Measurements from ENCODE around the gene LSM3.

Gene LSM3

DNA sequence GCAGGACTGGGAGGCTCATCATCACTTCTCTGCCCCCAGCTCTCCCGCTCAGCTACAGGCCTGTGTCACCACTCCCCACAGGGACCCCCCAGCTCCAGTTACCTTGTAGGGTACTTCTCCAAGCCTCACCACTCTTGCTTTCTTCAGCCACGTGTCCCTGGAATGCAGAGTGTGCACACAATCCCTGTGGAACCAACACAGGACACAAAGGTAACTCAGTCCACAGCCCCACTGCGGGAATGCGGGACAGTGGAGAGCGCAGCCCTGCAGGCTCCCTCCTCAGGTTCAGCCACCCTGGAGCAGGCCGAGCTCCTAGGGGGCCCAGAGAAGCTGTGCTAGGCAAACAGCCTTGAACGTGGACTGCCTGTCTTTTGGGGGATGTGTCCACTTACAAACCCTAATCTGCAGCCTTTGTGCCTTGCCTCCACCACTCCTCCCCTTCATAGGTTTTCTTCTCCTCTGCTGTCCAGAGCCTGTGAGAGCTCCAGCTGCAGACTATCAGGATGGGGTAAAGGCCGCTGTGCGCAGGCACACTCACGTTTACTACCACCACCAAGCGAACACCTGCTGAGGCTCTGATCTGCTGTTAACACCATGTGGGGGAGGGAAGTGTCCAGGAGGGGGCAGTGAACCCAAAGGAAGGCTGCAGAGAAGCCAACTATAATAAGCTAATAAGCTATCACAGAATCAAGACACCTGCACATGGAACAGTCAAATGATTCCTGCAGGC is 26.2 kb upstream of the LSM3 start:
- Histone ChIP-seq H3K79me1 (replicated peaks; ENCODE audit: low read length, poor library complexity, severe bottlenecking) (peaks cover 43% of the 10 kb centered on the region), H2BK5ac (ENCODE audit: low read depth, low read length, poor library complexity, severe bottlenecking) (no peak overlapping the region), H4K91ac (ENCODE audit: low read length) (no peak overlapping the region), H3K4me2 (ENCODE audit: low read length, poor library complexity, severe bottlenecking) (no peak overlapping the region), H2AFZ (ENCODE audit: low read depth, low read length) (no peak overlapping the region), H4K8ac (ENCODE audit: low read length) (no peak overlapping the region), H3K4me1 (ENCODE audit: control insufficient read depth, insufficient read depth, low read depth, low read length) (peaks cover 14% of the 10 kb centered on the region), H2BK120ac (ENCODE audit: low read depth, low read length) (no peak overlapping the region), H3K36me3 (ENCODE audit: control insufficient read depth in 1 of 2, insufficient read depth in 2 of 2, low read depth in 1 of 2, low read length in 2 of 2) (peaks cover 71 to 87% of the 10 kb centered on the region in 2 experiments), H3K4me3 (ENCODE audit: insufficient read depth in 1 of 2, low read depth in 1 of 2, low read length in 2 of 2) (no peak overlapping the region), H2BK12ac (ENCODE audit: low read length in 2 of 2) (no peak overlapping the region), H2BK15ac (ENCODE audit: low read depth, poor library complexity, severe bottlenecking) (no peak overlapping the region), H3K9ac (ENCODE audit: low read length) (no peak overlapping the region), H3K9me3 (ENCODE audit: control insufficient read depth, low read length) (no peaks in the 10 kb centered on the region), H3K18ac (ENCODE audit: low read depth in 1 of 2, low read length in 2 of 2) (no peak overlapping the region), H3K14ac (ENCODE audit: low read length in 2 of 2) (no peak overlapping the region), H3K27ac (ENCODE audit: low read length, poor library complexity, severe bottlenecking) (no peak overlapping the region), H3K23ac (ENCODE audit: low read length in 2 of 2) (no peak overlapping the region), H2AK5ac (ENCODE audit: low read length, severe bottlenecking) (no peak overlapping the region), H3K27me3 (ENCODE audit: control insufficient read depth in 1 of 2, insufficient read depth in 1 of 2, low read length in 2 of 2) (no peaks in the 10 kb centered on the region), H3K4ac (ENCODE audit: low read depth in 1 of 2, low read length in 2 of 2) (no peak overlapping the region)
- DNase-seq: no peak
- WGBS: 92% methylated on average over 7 of the region's 11 CpGs

- no peak overlapping the region for H2BK120ac ChIP-seq (ENCODE audit: low read depth, low read length)
- no peak overlapping the region for H3K23ac ChIP-seq (ENCODE audit: low read length in 2 of 2)
- no peak overlapping the region for H4K91ac ChIP-seq (ENCODE audit: low read length)
- no peaks in the 10 kb centered on the region for H3K9me3 ChIP-seq (ENCODE audit: control insufficient read depth, low read length)
- H3K9ac ChIP-seq (ENCODE audit: low read length): no peak overlapping the region
- no peak overlapping the region for H4K8ac ChIP-seq (ENCODE audit: low read length)
- H3K4me1 ChIP-seq (ENCODE audit: control insufficient read depth, insufficient read depth, low read depth, low read length): peaks cover 9% of the 10 kb centered on the region
- DNase-seq: no peak
- no peak overlapping the region for H2BK5ac ChIP-seq (ENCODE audit: low read depth, low read length, poor library complexity, severe bottlenecking)
- H3K18ac ChIP-seq (ENCODE audit: low read depth in 1 of 2, low read length in 2 of 2): no peak overlapping the region
- no peak overlapping the region for H2BK15ac ChIP-seq (ENCODE audit: low read depth, poor library complexity, severe bottlenecking)
- H3K27ac ChIP-seq (ENCODE audit: low read length, poor library complexity, severe bottlenecking): no peak overlapping the region
- H3K36me3 ChIP-seq (ENCODE audit: control insufficient read depth in 1 of 2, insufficient read depth in 2 of 2, low read depth in 1 of 2, low read length in 2 of 2): peaks cover 71 to 87% of the 10 kb centered on the region in 2 experiments
- no peak overlapping the region for H2AK5ac ChIP-seq (ENCODE audit: low read length, severe bottlenecking)
- peaks cover 47% of the 10 kb centered on the region for H3K79me1 ChIP-seq (replicated peaks; ENCODE audit: low read length, poor library complexity, severe bottlenecking)
- no peak overlapping the region for H3K4me3 ChIP-seq (ENCODE audit: insufficient read depth in 1 of 2, low read depth in 1 of 2, low read length in 2 of 2)
- H3K4me2 ChIP-seq (ENCODE audit: low read length, poor library complexity, severe bottlenecking): no peak overlapping the region
- WGBS: 94% methylated on average over 4 of the region's 4 CpGs
- H2AFZ ChIP-seq (ENCODE audit: low read depth, low read length): no peak overlapping the region
- no peak overlapping the region for H3K4ac ChIP-seq (ENCODE audit: low read depth in 1 of 2, low read length in 2 of 2)
- H2BK12ac ChIP-seq (ENCODE audit: low read length in 2 of 2): no peak overlapping the region
- H3K14ac ChIP-seq (ENCODE audit: low read length in 2 of 2): no peak overlapping the region
- no peaks in the 10 kb centered on the region for H3K27me3 ChIP-seq (ENCODE audit: control insufficient read depth in 1 of 2, insufficient read depth in 1 of 2, low read length in 2 of 2)
These were observed 25.7 kb upstream of the LSM3 start for GRCh38 chr3:14152963-14153355.

- no peak overlapping the region for H3K27ac ChIP-seq (ENCODE audit: low read length, poor library complexity, severe bottlenecking)
- H2AFZ ChIP-seq (ENCODE audit: low read depth, low read length): no peak overlapping the region
- H3K79me1 ChIP-seq (replicated peaks; ENCODE audit: low read length, poor library complexity, severe bottlenecking): peaks cover 53% of the 10 kb centered on the region
- H4K8ac ChIP-seq (ENCODE audit: low read length): no peak overlapping the region
- H3K4me3 ChIP-seq (ENCODE audit: insufficient read depth in 1 of 2, low read depth in 1 of 2, low read length in 2 of 2): no peak overlapping the region
- H2AK5ac ChIP-seq (ENCODE audit: low read length, severe bottlenecking): no peak overlapping the region
- H3K4ac ChIP-seq (ENCODE audit: low read depth in 1 of 2, low read length in 2 of 2): no peak overlapping the region
- no peak overlapping the region for H4K91ac ChIP-seq (ENCODE audit: low read length)
- H3K9ac ChIP-seq (ENCODE audit: low read length): no peak overlapping the region
- peaks cover 71 to 87% of the 10 kb centered on the region in 2 experiments for H3K36me3 ChIP-seq (ENCODE audit: control insufficient read depth in 1 of 2, insufficient read depth in 2 of 2, low read depth in 1 of 2, low read length in 2 of 2)
- 95% methylated on average over 5 of the region's 6 CpGs for WGBS
- H3K27me3 ChIP-seq (ENCODE audit: control insufficient read depth in 1 of 2, insufficient read depth in 1 of 2, low read length in 2 of 2): no peaks in the 10 kb centered on the region
- no peak overlapping the region for H2BK15ac ChIP-seq (ENCODE audit: low read depth, poor library complexity, severe bottlenecking)
- H3K14ac ChIP-seq (ENCODE audit: low read length in 2 of 2): no peak overlapping the region
- no peak overlapping the region for H3K18ac ChIP-seq (ENCODE audit: low read depth in 1 of 2, low read length in 2 of 2)
- peaks cover 2% of the 10 kb centered on the region for H3K4me1 ChIP-seq (ENCODE audit: control insufficient read depth, insufficient read depth, low read depth, low read length)
- H2BK12ac ChIP-seq (ENCODE audit: low read length in 2 of 2): no peak overlapping the region
- DNase-seq: no peak
- no peak overlapping the region for H2BK120ac ChIP-seq (ENCODE audit: low read depth, low read length)
- H2BK5ac ChIP-seq (ENCODE audit: low read depth, low read length, poor library complexity, severe bottlenecking): no peak overlapping the region
- no peak overlapping the region for H3K4me2 ChIP-seq (ENCODE audit: low read length, poor library complexity, severe bottlenecking)
- H3K23ac ChIP-seq (ENCODE audit: low read length in 2 of 2): no peak overlapping the region
- no peaks in the 10 kb centered on the region for H3K9me3 ChIP-seq (ENCODE audit: control insufficient read depth, low read length)
These were observed 25.0 kb upstream of the LSM3 start for GRCh38 chr3:14153663-14154062.

DNA sequence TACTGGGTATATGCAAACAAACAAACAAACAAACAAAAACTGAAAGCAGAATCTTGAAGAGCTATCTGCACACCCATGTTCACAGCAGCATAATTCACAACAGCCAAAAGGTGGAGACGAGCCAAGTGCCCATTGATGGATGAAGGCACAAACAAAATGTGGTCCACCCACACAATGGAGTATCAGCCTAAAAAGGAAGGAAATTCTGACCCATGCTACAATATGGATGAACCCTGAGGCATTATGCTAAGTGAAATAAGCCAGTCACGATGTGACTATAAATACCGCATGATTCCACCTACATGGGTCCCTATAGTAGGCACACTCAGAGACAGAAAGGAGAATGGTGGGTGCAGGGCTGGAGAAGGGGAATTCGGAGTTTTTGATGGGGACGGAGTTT is 24.3 kb upstream of the LSM3 start:
- DNase-seq: no peak
- no peak overlapping the region for H3K4me3 ChIP-seq (ENCODE audit: insufficient read depth in 1 of 2, low read depth in 1 of 2, low read length in 2 of 2)
- no peak overlapping the region for H3K14ac ChIP-seq (ENCODE audit: low read length in 2 of 2)
- H2AFZ ChIP-seq (ENCODE audit: low read depth, low read length): no peak overlapping the region
- H2BK120ac ChIP-seq (ENCODE audit: low read depth, low read length): no peak overlapping the region
- H2BK5ac ChIP-seq (ENCODE audit: low read depth, low read length, poor library complexity, severe bottlenecking): no peak overlapping the region
- peaks cover 2% of the 10 kb centered on the region for H3K4me1 ChIP-seq (ENCODE audit: control insufficient read depth, insufficient read depth, low read depth, low read length)
- 97% methylated on average over 5 of the region's 5 CpGs for WGBS
- no peak overlapping the region for H4K8ac ChIP-seq (ENCODE audit: low read length)
- no peak overlapping the region for H3K9ac ChIP-seq (ENCODE audit: low read length)
- no peak overlapping the region for H3K18ac ChIP-seq (ENCODE audit: low read depth in 1 of 2, low read length in 2 of 2)
- H2BK12ac ChIP-seq (ENCODE audit: low read length in 2 of 2): no peak overlapping the region
- no peak overlapping the region for H3K27ac ChIP-seq (ENCODE audit: low read length, poor library complexity, severe bottlenecking)
- H3K4me2 ChIP-seq (ENCODE audit: low read length, poor library complexity, severe bottlenecking): no peak overlapping the region
- H3K4ac ChIP-seq (ENCODE audit: low read depth in 1 of 2, low read length in 2 of 2): no peak overlapping the region
- peaks cover 70 to 91% of the 10 kb centered on the region in 2 experiments for H3K36me3 ChIP-seq (ENCODE audit: control insufficient read depth in 1 of 2, insufficient read depth in 2 of 2, low read depth in 1 of 2, low read length in 2 of 2)
- H2BK15ac ChIP-seq (ENCODE audit: low read depth, poor library complexity, severe bottlenecking): no peak overlapping the region
- H3K79me1 ChIP-seq (replicated peaks; ENCODE audit: low read length, poor library complexity, severe bottlenecking): peaks cover 53% of the 10 kb centered on the region
- no peaks in the 10 kb centered on the region for H3K27me3 ChIP-seq (ENCODE audit: control insufficient read depth in 1 of 2, insufficient read depth in 1 of 2, low read length in 2 of 2)
- no peak overlapping the region for H2AK5ac ChIP-seq (ENCODE audit: low read length, severe bottlenecking)
- H3K23ac ChIP-seq (ENCODE audit: low read length in 2 of 2): no peak overlapping the region
- no peaks in the 10 kb centered on the region for H3K9me3 ChIP-seq (ENCODE audit: control insufficient read depth, low read length)
- no peak overlapping the region for H4K91ac ChIP-seq (ENCODE audit: low read length)
